ENCODE measurements around the gene CDKL1.

DNA sequence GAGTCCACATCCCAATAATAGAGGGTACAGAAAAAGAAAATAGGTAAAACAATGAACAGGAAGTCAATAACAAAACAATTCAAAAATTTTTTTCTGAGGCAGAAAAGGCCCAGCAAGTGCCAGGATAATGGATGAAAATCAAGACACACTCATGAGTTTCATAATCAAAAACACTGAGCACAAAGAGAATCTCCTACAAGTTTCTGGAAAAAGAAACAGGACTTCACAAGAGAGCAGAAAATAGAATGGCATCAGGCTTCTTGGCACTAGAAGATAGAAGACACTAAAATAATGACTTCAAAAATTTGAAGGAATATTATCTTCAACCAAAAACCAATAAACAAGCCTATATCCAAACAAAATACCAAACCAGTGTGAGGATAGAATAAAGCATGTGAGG, 47.7 kb downstream of the CDKL1 start:
- no peak for TF ChIP-seq CTCF (IDR thresholded peaks at IDR 0.05; ENCODE audit: borderline replicate concordance, extremely low read depth, low read length, poor library complexity, severe bottlenecking)
- no peak for TF ChIP-seq EZH2 (IDR thresholded peaks at IDR 0.05; ENCODE audit: borderline replicate concordance, low read depth, low read length, severe bottlenecking)

All from DND-41 (cell line).